Endothelial cell of umbilical vein (primary cell): ENCODE data around the gene NAGS. TPM values are rescaled to one million over a fixed set of nuclear protein-coding genes. Genes with fewer than 3 reads are reported as not detected.
A peak's percentile ranks its signal among the peaks of the same experiment; 100 is the strongest.

Experiments used
- BruUV-seq: library from RNA; stranded (reverse); fragments of 400-500 nt; replicated peaks from 2 replicates; lab custom pipeline; 2021; lab: Mats Ljungman, UMichigan
- CTCF ChIA-PET: fragments of 300-600, 350-600 bp; sonication (Branson Sonifier 250); formaldehyde crosslinking; loops from one replicate; lab custom pipeline; 2021; ENCODE audit warnings: antibody characterized with exemption, inconsistent platforms; lab: Charles Lee
- POLR2A ChIA-PET: fragments of 300-600, 350-600 bp; sonication (Branson Sonifier 250); formaldehyde crosslinking; loops from one replicate; lab custom pipeline; 2021; ENCODE audit warnings: antibody characterized with exemption, inconsistent platforms; lab: Charles Lee
- DNase-seq: peaks from one replicate; pipeline ENCODE4 v3.0.0-alpha.2; 2011; ENCODE audit warnings: low read depth, low spot score
- FAIRE-seq: peaks from 2 replicates; lab custom pipeline; 2011; peaks lifted over from hg19 to GRCh38; lab: Jason Lieb, UNC
- H2AFZ ChIP-seq: 2 replicates; pipeline ENCODE4 v1.6.0; 2012; ENCODE audit warnings: low read depth, low read length, control low read depth, inconsistent platforms
- H3K27ac ChIP-seq: 2 replicates; pipeline ENCODE4 v1.5.1; 2011; ENCODE audit warnings: low read depth, mild to moderate bottlenecking, control low read depth, low read length, moderate library complexity; ENCODE audit not compliant: insufficient read depth
- H3K27me3 ChIP-seq, 2 experiments: 2 replicates each; pipeline versions ENCODE4 v1.6.0 to v1.6.1; 2011; ENCODE audit warnings: low read length in 2 of 2, mixed read lengths in 1 of 2; ENCODE audit not compliant: control insufficient read depth in 2 of 2, insufficient read depth in 2 of 2
- H3K36me3 ChIP-seq, 2 experiments: 2 replicates in 1 of 2; 3 replicates in 1 of 2; pipeline ENCODE4 v1.5.1; 2011; ENCODE audit warnings: low read length in 2 of 2, mild to moderate bottlenecking in 1 of 2, moderate library complexity in 1 of 2; ENCODE audit not compliant: control insufficient read depth in 2 of 2, insufficient read depth in 2 of 2; ENCODE audit errors: extremely low read depth in 1 of 2
- H3K4me1 ChIP-seq: 3 replicates; pipeline ENCODE4 v1.5.1; 2011; ENCODE audit warnings: mild to moderate bottlenecking, low read length; ENCODE audit not compliant: control insufficient read depth, insufficient read depth; ENCODE audit errors: extremely low read depth
- H3K4me2 ChIP-seq: 2 replicates; pipeline ENCODE4 v1.6.1; 2011; ENCODE audit warnings: low read length, control low read depth, mixed read lengths; ENCODE audit not compliant: insufficient read depth
- H3K4me3 ChIP-seq, 3 experiments: fragments of 200-600 bp in 1 of 3; sonication (generic), shearing (Covaris generic) in 1 of 3; replicated peaks in 1 of 3; 2 replicates each; pipeline ENCODE4 v1.5.1; 2011 to 2016; ENCODE audit warnings: control low read depth in 3 of 3, low read length in 3 of 3, mild to moderate bottlenecking in 2 of 3, inconsistent platforms in 1 of 3, low read depth in 1 of 3, moderate library complexity in 1 of 3; ENCODE audit not compliant: insufficient read depth in 1 of 3
- H3K79me2 ChIP-seq: 2 replicates; pipeline ENCODE4 v1.6.0; 2012; ENCODE audit warnings: low read length, inconsistent platforms; ENCODE audit not compliant: control insufficient read depth, insufficient read depth
- H3K9ac ChIP-seq: replicated peaks from 2 replicates; pipeline ENCODE3; 2011; ENCODE audit warnings: low read length, control low read depth; ENCODE audit not compliant: insufficient read depth; ENCODE audit errors: extremely low read depth
- H3K9me1 ChIP-seq: replicated peaks from 3 replicates; pipeline ENCODE4 v1.6.0; 2011; ENCODE audit warnings: mild to moderate bottlenecking, low read length; ENCODE audit not compliant: control insufficient read depth, insufficient read depth; ENCODE audit errors: extremely low read depth
- H3K9me3 ChIP-seq: replicated peaks from 2 replicates; pipeline ENCODE4 v1.5.1; 2012; ENCODE audit warnings: low read length, inconsistent platforms; ENCODE audit not compliant: control insufficient read depth, insufficient read depth
- H4K20me1 ChIP-seq: replicated peaks from 2 replicates; pipeline ENCODE3; 2011; ENCODE audit warnings: mild to moderate bottlenecking, low read length; ENCODE audit not compliant: control insufficient read depth, insufficient read depth; ENCODE audit errors: extremely low read depth
- CTCF ChIP-seq, 2 donors: IDR thresholded peaks; 1 replicate in 1 of 2; 2 replicates in 1 of 2; pipeline ENCODE4 v1.5.1; 2011; ENCODE audit warnings: low read length in 2 of 2, mild to moderate bottlenecking in 2 of 2, moderate library complexity in 2 of 2, control low read depth in 1 of 2, inconsistent platforms in 1 of 2, low read depth in 1 of 2; ENCODE audit not compliant: insufficient read depth in 1 of 2; ENCODE audit errors: extremely low read depth in 1 of 2
- EZH2 ChIP-seq: IDR thresholded peaks from 2 replicates; pipeline ENCODE4 v1.6.1; 2012; ENCODE audit warnings: borderline replicate concordance, low read depth, mild to moderate bottlenecking, moderate library complexity, low read length, inconsistent platforms; ENCODE audit not compliant: severe bottlenecking
- FOS ChIP-seq: IDR thresholded peaks from 2 replicates; pipeline ENCODE4 v1.6.1; 2011; ENCODE audit warnings: mild to moderate bottlenecking, low read length, moderate library complexity, borderline replicate concordance; ENCODE audit not compliant: insufficient read depth
- GATA2 ChIP-seq: IDR thresholded peaks from 2 replicates; pipeline ENCODE4 v1.7.0; 2011; ENCODE audit warnings: low read depth, mild to moderate bottlenecking, moderate library complexity, mixed read lengths, low read length; ENCODE audit not compliant: insufficient read length, insufficient read depth
- JUN ChIP-seq: IDR thresholded peaks from 2 replicates; pipeline ENCODE4 v1.6.1; 2011; ENCODE audit warnings: borderline replicate concordance, low read depth; ENCODE audit not compliant: insufficient read length, insufficient read depth
- MAX ChIP-seq: IDR thresholded peaks from 2 replicates; pipeline ENCODE4 v1.6.1; 2011; ENCODE audit not compliant: insufficient read depth, insufficient read length
- MYC ChIP-seq: IDR thresholded peaks from one replicate; pipeline ENCODE4 v1.6.1; 2011; ENCODE audit warnings: mild to moderate bottlenecking, low read depth, low read length
- POLR2A ChIP-seq: IDR thresholded peaks from 2 replicates; pipeline ENCODE4 v1.6.1; 2012; ENCODE audit warnings: low read depth, mild to moderate bottlenecking, control low read depth, low read length
- POLR2AphosphoS5 ChIP-seq: IDR thresholded peaks from 2 replicates; pipeline ENCODE4 v1.6.1; 2012; ENCODE audit warnings: low read depth, mild to moderate bottlenecking, control low read depth, low read length, moderate library complexity; ENCODE audit not compliant: insufficient read depth
- dilution Hi-C: fragments of 300-500 bp; cut with MboI; formaldehyde crosslinking; loops from one replicate; pipeline ENCODE4 v1.15.0; 2019; ENCODE audit warnings: low sequenced_read_pairs; ENCODE audit not compliant: extremely low pct_ligation_motif_present
- intact Hi-C: fragments of 100-400 bp; cut with micrococcal nuclease; formaldehyde crosslinking; loops from one replicate; pipeline ENCODE4 v1.10.0; 2022
- polyA plus RNA-seq, 4 experiments: library from polyadenylated mRNA; depleted of rRNA in 3 of 4; stranded (reverse) in 3 of 4; unstranded in 1 of 4; fragments of >200 nt; gene quantifications; 2 replicates each; pipeline versions ENCODE4 v1.2.1 to v1.2.3, GENCODE V29; 2011 to 2012; ENCODE audit warnings: missing spikeins in 1 of 4
- total RNA-seq: library from RNA; stranded (reverse); gene quantifications from 2 replicates; pipeline ENCODE4 v1.2.3, GENCODE V29; 2021

The NAGS gene
- total and polyA plus RNA-seq, 2 donors (not counting 3 experiments of a cell fraction or from before 2014, with no cell fraction given), result 3.3 to 6.1 TPM

GRCh38 chr17:44006598-44007345 is 2.4 kb downstream of the NAGS start:
- TF ChIP-seq MYC (no peak), CTCF (IDR thresholded peaks at IDR 0.05; ENCODE audit: extremely low read depth in 1 of 2, insufficient read depth in 1 of 2, low read depth in 1 of 2, low read length in 2 of 2) (peak; percentile 57 to 76), JUN (no peak), EZH2 (no peak), GATA2 (no peak), MAX (no peak), FOS (no peak), POLR2A (no peak), POLR2AphosphoS5 (peak; percentile 25)
- BruUV-seq, result no TSS peak
- Histone ChIP-seq H3K4me2 (peak overlapping the region; percentile 76), H3K4me3 (peak overlapping the region in 2 of 3 experiments; percentile 43 to 56), H3K9ac (no peak overlapping the region), H3K9me3 (no peaks in the 10 kb centered on the region), H4K20me1 (no peaks in the 10 kb centered on the region), H2AFZ (peak overlapping the region; percentile 14), H3K79me2 (peaks cover 9% of the 10 kb centered on the region), H3K27me3 (no peaks in the 10 kb centered on the region), H3K9me1 (no peaks in the 10 kb centered on the region), H3K4me1 (peaks cover 36% of the 10 kb centered on the region), H3K27ac (no peak overlapping the region), H3K36me3 (no peaks in the 10 kb centered on the region)
- intact Hi-C loops (loop anchor here (1.0 to 10.0 kb wide), 5 partner anchors 8 to 162 kb away; partner anchors contain the start of genes G6PC3 and TMEM101), dilution Hi-C loops (no loop called here)
- DNase-seq (peak; percentile 93), FAIRE-seq (peak; percentile 97)
- CTCF ChIA-PET, result interaction anchor here (1.0 to 6.0 kb wide), 11 partner anchors 16 to 162 kb away, joined by 3 to 27 read pairs (median 3); no protein-coding TSS in a partner anchor
- POLR2A ChIA-PET, result interaction anchor here (0.6 to 1.0 kb wide), 3 partner anchors 60 to 273 kb away, joined by 3 to 16 read pairs (median 4); partner anchors contain the start of gene LSM12
